Mucosa of rectum (tissue), 2 donors: ENCODE results near the gene CCNL1.

Experiments
- H3K27ac ChIP-seq, 2 donors: one replicate each; pipeline ENCODE4 v1.7.0; 2013; ENCODE audit warnings: inconsistent platforms in 2 of 2, low read depth in 2 of 2, low read length in 2 of 2
- H3K27me3 ChIP-seq, 2 donors: one replicate each; pipeline ENCODE4 v1.7.0; 2013; ENCODE audit warnings: low read length in 2 of 2; ENCODE audit not compliant: control insufficient read depth in 2 of 2, insufficient read depth in 2 of 2
- H3K36me3 ChIP-seq, 2 donors: one replicate each; pipeline ENCODE4 v1.7.0; 2013; ENCODE audit warnings: low read length in 2 of 2; ENCODE audit not compliant: control insufficient read depth in 2 of 2, insufficient read depth in 2 of 2
- H3K4me1 ChIP-seq, 2 donors: one replicate each; pipeline ENCODE4 v1.7.0; 2013; ENCODE audit warnings: low read length in 2 of 2, mild to moderate bottlenecking in 1 of 2; ENCODE audit not compliant: control insufficient read depth in 2 of 2, insufficient read depth in 2 of 2
- H3K4me3 ChIP-seq, 2 donors: one replicate each; pipeline ENCODE4 v1.7.0; 2013; ENCODE audit warnings: low read length in 2 of 2
- H3K9ac ChIP-seq, 2 donors: one replicate each; pipeline ENCODE4 v1.7.0; 2013; ENCODE audit warnings: low read length in 2 of 2, low read depth in 1 of 2, mild to moderate bottlenecking in 1 of 2
- H3K9me3 ChIP-seq, 2 donors: one replicate each; pipeline ENCODE4 v1.7.0; 2013; ENCODE audit warnings: low read length in 2 of 2; ENCODE audit not compliant: control insufficient read depth in 2 of 2
- donor health status: healthy.
- donor health status: Normal muscosa, but diverticular disease.

CCNL1 gene

GRCh38 chr3:157100096-157100477 is 59.9 kb downstream of the CCNL1 start:
- H3K27me3 ChIP-seq = no peaks in the 10 kb centered on the region
- H3K9me3 ChIP-seq = no peaks in the 10 kb centered on the region
- H3K4me3 ChIP-seq = no peak overlapping the region
- no peak overlapping the region for H3K9ac ChIP-seq
- H3K36me3 ChIP-seq = no peaks in the 10 kb centered on the region
- no peak overlapping the region for H3K27ac ChIP-seq
- peaks cover 10 to 15% of the 10 kb centered on the region in 2 donors for H3K4me1 ChIP-seq

GRCh38 chr3:157099326-157100095 is 60.4 kb downstream of the CCNL1 start:
- H3K27ac ChIP-seq = no peak overlapping the region
- no peak overlapping the region for H3K9ac ChIP-seq
- H3K36me3 ChIP-seq = no peaks in the 10 kb centered on the region
- no peak overlapping the region for H3K4me3 ChIP-seq
- peaks cover 8 to 10% of the 10 kb centered on the region in 2 donors for H3K4me1 ChIP-seq
- H3K27me3 ChIP-seq = no peaks in the 10 kb centered on the region
- H3K9me3 ChIP-seq = no peaks in the 10 kb centered on the region

GRCh38 chr3:157098823-157099185 is 61.1 kb downstream of the CCNL1 start:
- Histone ChIP-seq H3K9ac (no peak overlapping the region), H3K9me3 (no peaks in the 10 kb centered on the region), H3K4me1 (peaks cover 3 to 6% of the 10 kb centered on the region in 2 donors), H3K36me3 (no peaks in the 10 kb centered on the region), H3K4me3 (no peak overlapping the region), H3K27ac (peak overlapping the region in 1 of 2 donors; percentile 21), H3K27me3 (no peaks in the 10 kb centered on the region)

GRCh38 chr3:157098121-157098822 is 61.7 kb downstream of the CCNL1 start:
- H3K27me3 ChIP-seq = no peaks in the 10 kb centered on the region
- H3K9me3 ChIP-seq = no peaks in the 10 kb centered on the region
- peaks cover 0 to 2% of the 10 kb centered on the region in 2 donors for H3K4me1 ChIP-seq
- H3K9ac ChIP-seq = no peak overlapping the region
- H3K27ac ChIP-seq = peak overlapping the region in 1 of 2 donors; percentile 21
- no peak overlapping the region for H3K4me3 ChIP-seq
- H3K36me3 ChIP-seq = no peaks in the 10 kb centered on the region
